Natural killer cell (primary cell): ENCODE results near the gene CES2. TPM values are rescaled to one million over a fixed set of nuclear protein-coding genes. Genes with fewer than 3 reads are reported as not detected.

ENCODE experiments used
- ATAC-seq, 3 donors: fragments of 150-1000 bp in 2 of 3; fragments of 200-7000 bp in 1 of 3; cut with Tn5 transposase; 1 replicate in 1 of 3; 2 replicates in 2 of 3; pipeline ENCODE4 v1.10.0; 2021; ENCODE audit warnings: mild to moderate bottlenecking in 2 of 3, moderate library complexity in 2 of 3
- DNase-seq, 2 donors: peaks; one replicate each; pipeline versions ENCODE4 v3.0.0 to v3.0.0-alpha.2; 2013 to 2021; ENCODE audit warnings: mixed read lengths in 1 of 2
- H3K27ac ChIP-seq: one replicate; pipeline ENCODE4 v1.5.1; 2013; ENCODE audit warnings: mild to moderate bottlenecking, low read length
- H3K27me3 ChIP-seq: one replicate; pipeline ENCODE4 v1.6.1; 2013; ENCODE audit warnings: low read length; ENCODE audit not compliant: control insufficient read depth, insufficient read depth
- H3K36me3 ChIP-seq: one replicate; pipeline ENCODE4 v1.6.1; 2013; ENCODE audit warnings: low read length; ENCODE audit not compliant: control insufficient read depth, insufficient read depth
- H3K4me1 ChIP-seq: one replicate; pipeline ENCODE4 v1.6.1; 2013; ENCODE audit warnings: low read length; ENCODE audit not compliant: control insufficient read depth, insufficient read depth
- H3K4me3 ChIP-seq: one replicate; pipeline ENCODE4 v1.5.1; 2013; ENCODE audit warnings: low read length
- H3K9me3 ChIP-seq: one replicate; pipeline ENCODE4 v1.6.1; 2013; ENCODE audit warnings: low read length; ENCODE audit not compliant: control insufficient read depth, insufficient read depth
- H3K27ac Mint-ChIP-seq, 2 donors: one replicate each; pipeline ENCODE4 v1.8.0; 2022; ENCODE audit warnings: mild to moderate bottlenecking in 2 of 2, mixed read lengths in 2 of 2, moderate library complexity in 1 of 2
- H3K27me3 Mint-ChIP-seq, 2 donors: one replicate each; pipeline ENCODE4 v1.8.0; 2022; ENCODE audit warnings: low read depth in 2 of 2, mixed read lengths in 2 of 2
- H3K36me3 Mint-ChIP-seq: one replicate; pipeline ENCODE4 v1.8.0; 2022; ENCODE audit warnings: mixed read lengths
- H3K4me1 Mint-ChIP-seq, 2 donors: one replicate each; pipeline ENCODE4 v1.8.0; 2022; ENCODE audit warnings: mixed read lengths in 2 of 2
- H3K4me3 Mint-ChIP-seq: one replicate; pipeline ENCODE4 v1.8.0; 2022; ENCODE audit warnings: mild to moderate bottlenecking, moderate library complexity, mixed read lengths
- H3K9me3 Mint-ChIP-seq, 2 donors: one replicate each; pipeline ENCODE4 v1.8.0; 2022; ENCODE audit warnings: mixed read lengths in 2 of 2
- CTCF ChIP-seq: fragments of 200-600 bp; IDR thresholded peaks from one replicate; pipeline ENCODE4 v1.8.0; 2022; ENCODE audit warnings: antibody characterized with exemption
- WGBS: methylation state at CpG from one replicate; pipeline ENCODE4 v1.1.7; 2013; ENCODE audit warnings: missing lambda C conversion rate; ENCODE audit not compliant: insufficient coverage; 5-methylcytosine and 5-hydroxymethylcytosine counted together
- intact Hi-C: fragments of 100-400 bp; cut with micrococcal nuclease; formaldehyde crosslinking; loops from one replicate; pipeline ENCODE4 v1.14.2; 2022
- total RNA-seq, 4 donors: library from RNA; stranded (reverse); fragments of 120-200 nt in 1 of 4; gene quantifications; one replicate each; pipeline versions ENCODE4 v1.2.3 to v1.2.4, GENCODE V29; 2013 to 2022

Gene CES2
- total RNA-seq, 3 donors from 2014 or later (not counting 1 experiment from before 2014, with no cell fraction given), result 26.9 to 33.6 (median 33.1) TPM

GRCh38 chr16:66946541-66946940 is 11.2 kb downstream of the CES2 start:
- H3K4me1 ChIP-seq, result peaks cover 20% of the 10 kb centered on the region
- Mint-ChIP-seq H3K4me1 (peaks cover 23 to 24% of the 10 kb centered on the region in 2 donors), H3K27me3 (peaks cover 19 to 25% of the 10 kb centered on the region in 2 donors), H3K9me3 (no peaks in the 10 kb centered on the region), H3K36me3 (peaks cover 4% of the 10 kb centered on the region), H3K27ac (no peak overlapping the region), H3K4me3 (no peak overlapping the region)
- peaks cover 29% of the 10 kb centered on the region for H3K27me3 ChIP-seq
- H3K36me3 ChIP-seq, result peaks cover 15% of the 10 kb centered on the region
- no peaks in the 10 kb centered on the region for H3K9me3 ChIP-seq
- DNase-seq (no peak), ATAC-seq (no peak)
- no peak overlapping the region for H3K27ac ChIP-seq
- 82% methylated on average over 7 of the region's 7 CpGs for WGBS
- no peak overlapping the region for H3K4me3 ChIP-seq
- intact Hi-C loops, result no loop called here
- TF ChIP-seq CTCF, result no peak

- Histone ChIP-seq H3K9me3 (no peaks in the 10 kb centered on the region), H3K4me3 (no peak overlapping the region), H3K36me3 (peaks cover 11% of the 10 kb centered on the region), H3K4me1 (peaks cover 20% of the 10 kb centered on the region), H3K27me3 (peaks cover 32% of the 10 kb centered on the region), H3K27ac (no peak overlapping the region)
- TF ChIP-seq CTCF, result no peak
- Mint-ChIP-seq H3K27me3 (peaks cover 23 to 29% of the 10 kb centered on the region in 2 donors), H3K36me3 (peaks cover 7% of the 10 kb centered on the region), H3K9me3 (no peaks in the 10 kb centered on the region), H3K4me1 (peaks cover 23 to 24% of the 10 kb centered on the region in 2 donors), H3K4me3 (peak overlapping the region; percentile 89), H3K27ac (peak overlapping the region in 1 of 2 donors; percentile 6)
- ATAC-seq, result no peak
- WGBS, result 38% methylated on average over 5 of the region's 5 CpGs
- intact Hi-C loops, result no loop called here
- no peak for DNase-seq
Observed at GRCh38 chr16:66946974-66947301, 11.6 kb downstream of the CES2 start.

- ATAC-seq, result peak; percentile 88 to 94 (median 94)
- peaks cover 20% of the 10 kb centered on the region for H3K4me1 ChIP-seq
- Mint-ChIP-seq H3K27me3 (peaks cover 25 to 29% of the 10 kb centered on the region in 2 donors), H3K4me1 (peaks cover 23 to 24% of the 10 kb centered on the region in 2 donors), H3K4me3 (peak overlapping the region; percentile 89), H3K36me3 (peaks cover 7% of the 10 kb centered on the region), H3K27ac (peak overlapping the region in 1 of 2 donors; percentile 6), H3K9me3 (no peaks in the 10 kb centered on the region)
- H3K27ac ChIP-seq, result no peak overlapping the region
- H3K36me3 ChIP-seq, result peaks cover 6% of the 10 kb centered on the region
- intact Hi-C loops, result no loop called here
- DNase-seq, result peak; percentile 73 to 92
- peak overlapping the region; percentile 35 for H3K4me3 ChIP-seq
- TF ChIP-seq CTCF, result peak; percentile 82
- under 1% methylated on average over 16 of the region's 23 CpGs for WGBS
- H3K27me3 ChIP-seq, result peaks cover 33% of the 10 kb centered on the region
- H3K9me3 ChIP-seq, result no peaks in the 10 kb centered on the region
Observed at GRCh38 chr16:66947302-66948065, 12.2 kb downstream of the CES2 start.
